ENCODE data around the gene PWWP2B.

Gene PWWP2B

DNA sequence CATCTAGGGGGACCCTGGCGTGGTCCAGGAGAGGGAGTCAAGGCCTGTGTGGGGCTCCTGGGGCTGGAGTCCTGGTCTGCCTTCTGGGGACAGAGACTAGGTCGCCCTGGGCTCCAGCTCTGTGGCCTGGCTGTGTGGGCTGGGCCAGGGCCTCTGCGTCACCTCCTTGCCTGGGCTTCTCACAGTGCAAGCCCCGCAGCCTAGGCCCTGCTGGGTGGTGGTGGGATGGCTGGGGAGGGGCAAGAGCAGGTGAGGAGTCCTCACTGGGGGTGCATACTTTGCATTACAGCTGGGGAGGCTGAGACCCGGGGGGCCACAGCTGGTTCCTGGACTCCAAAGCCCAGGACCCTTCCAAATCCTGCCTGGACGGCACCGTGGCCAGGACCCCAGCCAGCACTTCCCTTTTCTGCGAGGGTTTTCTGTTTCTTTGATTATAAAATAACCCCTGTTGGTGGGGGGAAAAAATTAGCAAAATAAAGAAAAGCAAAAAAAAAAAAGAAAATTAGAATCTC is 23.5 kb downstream of the PWWP2B start:
- H3F3A ChIP-seq (ENCODE audit: insufficient read depth), result no peaks in the 10 kb centered on the region
- peak overlapping the region; percentile 23; the same call in 1 of the 2 replicates for H3K27ac ChIP-seq (ENCODE audit: low read depth, low read length)
- H3K9me2 ChIP-seq (replicated peaks; ENCODE audit: insufficient read depth, low read length), result no peaks in the 10 kb centered on the region
- no peaks in the 10 kb centered on the region for H3K27me3 ChIP-seq (ENCODE audit: low read length)
- no peaks in the 10 kb centered on the region for H3K36me3 ChIP-seq (ENCODE audit: low read length)
- no peaks in the 10 kb centered on the region for H3K79me2 ChIP-seq (ENCODE audit: insufficient read depth, low read length)
- no peak overlapping the region for H3K9ac ChIP-seq (ENCODE audit: low read length)
- H3K9me3 ChIP-seq (ENCODE audit: insufficient read depth, low read length), result no peaks in the 10 kb centered on the region
- no peak overlapping the region for H3K4me3 ChIP-seq (ENCODE audit: insufficient read depth, low read length, poor library complexity, severe bottlenecking)
- H4K20me1 ChIP-seq (ENCODE audit: low read depth, low read length), result no peaks in the 10 kb centered on the region
- TF ChIP-seq, protein P1, sequence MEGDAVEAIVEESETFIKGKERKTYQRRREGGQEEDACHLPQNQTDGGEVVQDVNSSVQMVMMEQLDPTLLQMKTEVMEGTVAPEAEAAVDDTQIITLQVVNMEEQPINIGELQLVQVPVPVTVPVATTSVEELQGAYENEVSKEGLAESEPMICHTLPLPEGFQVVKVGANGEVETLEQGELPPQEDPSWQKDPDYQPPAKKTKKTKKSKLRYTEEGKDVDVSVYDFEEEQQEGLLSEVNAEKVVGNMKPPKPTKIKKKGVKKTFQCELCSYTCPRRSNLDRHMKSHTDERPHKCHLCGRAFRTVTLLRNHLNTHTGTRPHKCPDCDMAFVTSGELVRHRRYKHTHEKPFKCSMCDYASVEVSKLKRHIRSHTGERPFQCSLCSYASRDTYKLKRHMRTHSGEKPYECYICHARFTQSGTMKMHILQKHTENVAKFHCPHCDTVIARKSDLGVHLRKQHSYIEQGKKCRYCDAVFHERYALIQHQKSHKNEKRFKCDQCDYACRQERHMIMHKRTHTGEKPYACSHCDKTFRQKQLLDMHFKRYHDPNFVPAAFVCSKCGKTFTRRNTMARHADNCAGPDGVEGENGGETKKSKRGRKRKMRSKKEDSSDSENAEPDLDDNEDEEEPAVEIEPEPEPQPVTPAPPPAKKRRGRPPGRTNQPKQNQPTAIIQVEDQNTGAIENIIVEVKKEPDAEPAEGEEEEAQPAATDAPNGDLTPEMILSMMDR (IDR thresholded peaks at IDR 0.05; ENCODE audit: insufficient read depth, low read length, poor library complexity, severe bottlenecking), result no peak
- no peak for TF ChIP-seq EZH2phosphoT487 (conservative IDR thresholded peaks at IDR 0.05; ENCODE audit: low read length)
- H3K4me2 ChIP-seq (ENCODE audit: low read depth, low read length, poor library complexity, severe bottlenecking), result no peak overlapping the region
- H2AFZ ChIP-seq (ENCODE audit: low read depth, low read length, severe bottlenecking), result no peak overlapping the region

DNA sequence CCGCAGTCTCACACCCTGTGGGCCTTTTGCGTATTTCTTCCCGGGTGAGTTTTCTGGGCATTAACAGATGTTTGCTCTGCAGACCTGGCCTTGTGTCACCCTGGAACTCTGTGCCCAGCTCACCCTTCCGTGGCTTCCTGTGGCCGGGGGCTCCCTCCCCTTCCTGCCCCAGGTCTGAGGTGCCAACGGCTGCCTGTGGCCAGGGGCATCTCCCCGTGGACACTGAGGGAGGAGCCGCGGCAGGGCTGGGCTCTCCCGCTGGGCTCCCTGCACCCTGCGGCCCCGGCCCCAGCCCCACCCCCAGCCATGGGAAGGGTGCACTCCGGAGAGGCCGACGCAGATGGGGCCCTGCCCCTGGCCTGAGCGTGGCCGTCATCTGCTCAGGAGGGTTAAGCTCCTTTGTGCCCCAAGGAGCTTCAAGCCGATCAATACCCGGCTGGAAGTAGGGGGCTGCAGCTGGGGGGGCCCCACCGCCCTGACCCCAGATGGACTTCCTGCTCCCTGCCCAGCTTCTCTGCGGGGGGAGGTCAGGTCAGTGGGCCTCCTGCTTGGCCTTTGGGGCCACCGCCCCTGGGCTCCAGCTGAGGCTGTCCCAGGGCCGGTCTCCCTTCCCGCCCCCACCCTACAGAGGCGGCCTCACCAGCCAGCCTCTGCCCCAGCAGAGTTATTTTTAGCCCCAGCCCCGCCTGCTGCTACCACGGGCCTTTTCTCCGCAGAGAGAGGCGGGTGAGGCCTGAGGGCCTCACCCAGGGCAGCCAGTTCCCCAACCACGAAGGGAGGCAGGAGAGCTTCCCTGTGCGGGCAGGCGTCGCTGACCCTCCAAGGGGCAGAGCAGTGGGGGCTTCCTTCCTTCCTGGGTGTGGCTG is 24.2 kb downstream of the PWWP2B start:
- Histone ChIP-seq H3K27me3 (ENCODE audit: low read length) (no peaks in the 10 kb centered on the region), H3K9ac (ENCODE audit: low read length) (peak overlapping the region; percentile 17; the same call in 1 of the 2 replicates), H3K9me3 (ENCODE audit: insufficient read depth, low read length) (no peaks in the 10 kb centered on the region), H3K4me3 (ENCODE audit: insufficient read depth, low read length, poor library complexity, severe bottlenecking) (no peak overlapping the region), H3K27ac (ENCODE audit: low read depth, low read length) (peak overlapping the region; percentile 68; the same call in 1 of the 2 replicates), H2AFZ (ENCODE audit: low read depth, low read length, severe bottlenecking) (no peak overlapping the region), H3F3A (ENCODE audit: insufficient read depth) (no peaks in the 10 kb centered on the region), H3K9me2 (replicated peaks; ENCODE audit: insufficient read depth, low read length) (no peaks in the 10 kb centered on the region), H3K79me2 (ENCODE audit: insufficient read depth, low read length) (no peaks in the 10 kb centered on the region), H3K4me2 (ENCODE audit: low read depth, low read length, poor library complexity, severe bottlenecking) (peak overlapping the region; percentile 45), H4K20me1 (ENCODE audit: low read depth, low read length) (no peaks in the 10 kb centered on the region), H3K36me3 (ENCODE audit: low read length) (no peaks in the 10 kb centered on the region)
- no peak for TF ChIP-seq EZH2phosphoT487 (conservative IDR thresholded peaks at IDR 0.05; ENCODE audit: low read length)
- TF ChIP-seq, protein P1 (IDR thresholded peaks at IDR 0.05; ENCODE audit: insufficient read depth, low read length, poor library complexity, severe bottlenecking), result no peak

DNA sequence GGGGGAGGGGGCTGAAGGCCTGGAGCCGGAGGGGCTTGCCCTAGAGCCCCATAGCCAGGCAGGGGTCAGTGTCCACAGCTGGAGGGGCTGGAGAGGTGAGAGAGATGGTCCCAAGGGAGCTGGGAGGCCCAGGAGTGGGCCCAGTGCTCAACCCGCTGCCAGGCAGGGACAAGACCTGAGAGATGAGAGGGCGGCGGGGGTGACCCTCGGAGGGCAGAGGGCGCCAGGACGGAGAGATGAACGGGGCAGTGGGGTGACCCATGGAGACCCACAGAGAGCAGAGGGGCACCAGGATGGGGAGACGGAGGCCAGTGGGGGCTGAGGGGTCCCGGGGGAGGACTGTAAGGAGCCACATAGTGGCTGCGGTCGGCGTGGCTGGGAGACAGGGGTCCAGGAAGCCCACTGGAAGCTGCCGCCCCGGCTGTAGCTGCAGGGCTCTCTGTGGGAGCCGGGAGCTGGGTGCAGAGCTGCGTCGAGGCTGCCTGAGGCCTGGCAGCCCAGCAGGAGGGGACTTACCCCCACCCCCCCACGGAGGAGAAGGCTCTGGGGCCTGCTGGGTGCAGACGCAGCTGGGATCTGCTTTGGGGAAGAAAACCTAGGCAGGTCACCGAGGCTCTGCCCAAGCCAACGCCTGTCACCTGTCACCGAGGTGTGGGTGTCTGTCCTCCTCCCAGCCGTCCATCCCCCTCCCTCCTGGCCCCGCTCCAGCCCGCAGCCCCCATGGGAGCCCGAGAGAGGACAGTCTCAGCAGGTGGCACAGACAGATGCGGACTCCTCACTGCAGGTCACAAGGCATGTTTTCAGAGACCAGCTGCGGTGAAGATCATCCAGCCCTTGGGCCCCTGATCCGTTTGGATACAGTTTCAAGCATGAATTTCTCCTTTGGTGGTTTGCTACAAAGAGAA is 25.1 kb downstream of the PWWP2B start:
- peak overlapping the region; percentile 17; the same call in 1 of the 2 replicates for H3K9ac ChIP-seq (ENCODE audit: low read length)
- no peaks in the 10 kb centered on the region for H3K9me3 ChIP-seq (ENCODE audit: insufficient read depth, low read length)
- no peaks in the 10 kb centered on the region for H4K20me1 ChIP-seq (ENCODE audit: low read depth, low read length)
- no peaks in the 10 kb centered on the region for H3K79me2 ChIP-seq (ENCODE audit: insufficient read depth, low read length)
- H3K4me2 ChIP-seq (ENCODE audit: low read depth, low read length, poor library complexity, severe bottlenecking), result peak overlapping the region; percentile 45
- no peaks in the 10 kb centered on the region for H3K36me3 ChIP-seq (ENCODE audit: low read length)
- TF ChIP-seq, protein P1 (IDR thresholded peaks at IDR 0.05; ENCODE audit: insufficient read depth, low read length, poor library complexity, severe bottlenecking), result no peak
- no peak for TF ChIP-seq EZH2phosphoT487 (conservative IDR thresholded peaks at IDR 0.05; ENCODE audit: low read length)
- H2AFZ ChIP-seq (ENCODE audit: low read depth, low read length, severe bottlenecking), result peak overlapping the region; percentile 30
- H3K9me2 ChIP-seq (replicated peaks; ENCODE audit: insufficient read depth, low read length), result no peaks in the 10 kb centered on the region
- no peak overlapping the region for H3K4me3 ChIP-seq (ENCODE audit: insufficient read depth, low read length, poor library complexity, severe bottlenecking)
- H3F3A ChIP-seq (ENCODE audit: insufficient read depth), result no peaks in the 10 kb centered on the region
- peak overlapping the region; percentile 68 for H3K27ac ChIP-seq (ENCODE audit: low read depth, low read length)
- H3K27me3 ChIP-seq (ENCODE audit: low read length), result no peaks in the 10 kb centered on the region

Measured in SU-DHL-6 (cell line).